Activated CD4-positive, CD25-positive, alpha-beta regulatory T cell (primary cell): Measurements from ENCODE around the gene OPTC.

Experiments used
- DNase-seq, 4 experiments: peaks; one replicate each; lab custom pipeline; 2025; lab: John Stamatoyannopoulos, UW

OPTC gene

GRCh38 chr1:203491664-203492063 is 2.3 kb upstream of the OPTC start:
- no peak for DNase-seq

GRCh38 chr1:203492082-203492747 is 1.7 kb upstream of the OPTC start:
- DNase-seq, result no peak

- no peak for DNase-seq
These were observed 1.2 kb upstream of the OPTC start for GRCh38 chr1:203492748-203493130.

GRCh38 chr1:203495845-203496244 is 1.9 kb downstream of the OPTC start:
- no peak for DNase-seq

GRCh38 chr1:203497269-203497777 is 3.4 kb downstream of the OPTC start:
- DNase-seq, result no peak

- no peak for DNase-seq
These were observed 5.8 kb downstream of the OPTC start for GRCh38 chr1:203499643-203500278.

GRCh38 chr1:203500279-203500678 is 6.3 kb downstream of the OPTC start:
- no peak for DNase-seq

GRCh38 chr1:203503836-203504235 is 9.9 kb downstream of the OPTC start:
- no peak for DNase-seq

- peak; percentile 47 to 78 (median 59) for DNase-seq
These were observed 10.7 kb downstream of the OPTC start for GRCh38 chr1:203504400-203505250.

GRCh38 chr1:203505526-203506204 is 11.7 kb downstream of the OPTC start:
- no peak for DNase-seq

- DNase-seq, result no peak
These were observed 13.1 kb downstream of the OPTC start for GRCh38 chr1:203506858-203507626.

GRCh38 chr1:203507759-203508158 is 13.8 kb downstream of the OPTC start:
- DNase-seq, result no peak

GRCh38 chr1:203508463-203509073 is 14.6 kb downstream of the OPTC start:
- no peak for DNase-seq

- no peak for DNase-seq
These were observed 15.2 kb downstream of the OPTC start for GRCh38 chr1:203509135-203509534.

- no peak for DNase-seq
These were observed 17.6 kb downstream of the OPTC start for GRCh38 chr1:203511513-203511912.

GRCh38 chr1:203511930-203512329 is 18.0 kb downstream of the OPTC start:
- no peak for DNase-seq

- no peak for DNase-seq
These were observed 18.5 kb downstream of the OPTC start for GRCh38 chr1:203512517-203512847.

GRCh38 chr1:203512848-203513584 is 19.1 kb downstream of the OPTC start:
- DNase-seq, result no peak

GRCh38 chr1:203513585-203514031 is 19.7 kb downstream of the OPTC start:
- no peak for DNase-seq

- DNase-seq, result no peak
These were observed 22.2 kb downstream of the OPTC start for GRCh38 chr1:203516184-203516583.
